ENCODE results near the gene TNF.

DNA sequence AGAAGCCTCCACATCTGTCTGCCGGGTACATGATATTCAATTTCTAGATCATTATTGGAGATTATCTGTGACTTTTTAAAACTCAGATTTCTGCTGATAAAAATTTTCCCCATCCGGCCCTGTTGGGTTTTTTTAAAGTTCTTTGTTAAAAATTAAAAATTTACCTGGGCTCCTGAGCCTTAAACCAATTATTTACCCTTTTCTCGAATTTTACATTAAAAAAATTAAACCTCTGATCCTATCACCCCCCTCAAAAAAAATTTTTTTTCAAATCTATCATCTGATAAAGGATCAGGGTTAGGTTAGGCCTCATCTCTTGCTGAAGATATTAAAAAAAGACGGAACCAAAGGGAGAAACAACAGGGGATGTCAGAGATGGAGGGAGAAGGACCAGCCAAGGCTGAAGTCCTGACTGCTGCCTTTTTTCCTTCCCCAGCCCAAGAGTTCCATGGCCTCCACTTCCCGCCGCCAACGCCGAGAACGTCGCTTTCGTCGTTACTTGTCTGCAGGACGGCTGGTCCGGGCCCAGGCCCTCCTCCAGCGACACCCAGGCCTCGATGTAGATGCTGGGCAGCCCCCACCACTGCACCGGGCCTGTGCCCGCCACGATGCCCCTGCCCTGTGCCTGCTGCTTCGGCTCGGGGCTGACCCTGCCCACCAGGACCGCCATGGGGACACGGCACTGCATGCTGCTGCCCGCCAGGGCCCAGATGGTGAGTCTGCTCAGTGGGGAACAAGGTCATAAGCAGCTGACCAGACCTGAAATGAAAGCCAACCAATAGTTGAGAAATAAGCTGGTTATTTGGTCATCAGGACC is 27.4 kb upstream of the TNF start:
- no peak for TF ChIP-seq YY1 (IDR thresholded peaks at IDR 0.05; ENCODE audit: insufficient read depth, insufficient read length)
- no peak for TF ChIP-seq ZNF274 (IDR thresholded peaks at IDR 0.05; ENCODE audit: low read depth, low read length)
